Loucy (cell line): ENCODE results near the gene ASB1.

ENCODE experiments used
- H2AFZ ChIP-seq: fragments of 200-600 bp; sonication (generic); 2 replicates; pipeline ENCODE4 v1.6.0; 2016; ENCODE audit warnings: antibody characterized with exemption, mild to moderate bottlenecking, low read length, moderate library complexity
- H3F3A ChIP-seq: fragments of 200-600 bp; 2 replicates; pipeline ENCODE4 v1.6.0; 2016; ENCODE audit warnings: antibody characterized with exemption, low read depth, mild to moderate bottlenecking
- H3K27me3 ChIP-seq: fragments of 200-600 bp; sonication (generic); 2 replicates; pipeline ENCODE4 v1.6.1; 2014; ENCODE audit warnings: low read length, mild to moderate bottlenecking; ENCODE audit not compliant: insufficient read depth, poor library complexity, severe bottlenecking
- H3K36me3 ChIP-seq: fragments of 200-600 bp; sonication (generic); 2 replicates; pipeline ENCODE4 v1.6.1; 2016; ENCODE audit warnings: low read length; ENCODE audit not compliant: insufficient read depth
- H3K4me1 ChIP-seq: fragments of 200-600 bp; sonication (generic); 2 replicates; pipeline ENCODE4 v1.5.1; 2014; ENCODE audit warnings: low read length, mild to moderate bottlenecking; ENCODE audit not compliant: insufficient read depth, poor library complexity, severe bottlenecking
- H3K4me2 ChIP-seq: fragments of 200-600 bp; sonication (generic); 2 replicates; pipeline ENCODE4 v1.6.0; 2014; ENCODE audit warnings: antibody characterized with exemption, low read length, low read depth, mild to moderate bottlenecking; ENCODE audit not compliant: poor library complexity, severe bottlenecking
- H3K4me3 ChIP-seq: fragments of 200-600 bp; sonication (generic); 2 replicates; pipeline ENCODE4 v1.5.1; 2014; ENCODE audit warnings: low read length, mild to moderate bottlenecking, mixed read lengths; ENCODE audit not compliant: poor library complexity, severe bottlenecking
- H3K79me2 ChIP-seq: fragments of 200-600 bp; sonication (generic); 2 replicates; pipeline ENCODE4 v1.6.1; 2014; ENCODE audit warnings: low read length; ENCODE audit not compliant: insufficient read depth
- H3K9ac ChIP-seq: fragments of 200-600 bp; sonication (generic); 2 replicates; pipeline ENCODE4 v1.6.0; 2014; ENCODE audit warnings: mild to moderate bottlenecking, low read depth, low read length, moderate library complexity; ENCODE audit not compliant: poor library complexity, severe bottlenecking
- H3K9me2 ChIP-seq: fragments of 200-600 bp; sonication (generic); replicated peaks from 2 replicates; pipeline ENCODE4 v1.6.1; 2016; ENCODE audit warnings: low read depth, low read length, mixed read lengths
- H3K9me3 ChIP-seq: fragments of 200-600 bp; sonication (generic); 2 replicates; pipeline ENCODE4 v1.6.1; 2014; ENCODE audit warnings: mild to moderate bottlenecking, antibody characterized with exemption, low read length, low read depth; ENCODE audit not compliant: insufficient read depth
- H4K20me1 ChIP-seq: fragments of 200-600 bp; sonication (generic); 2 replicates; pipeline ENCODE4 v1.6.0; 2014; ENCODE audit warnings: antibody characterized with exemption, low read length, mild to moderate bottlenecking; ENCODE audit not compliant: insufficient read depth, poor library complexity, severe bottlenecking
- EZH2phosphoT487 ChIP-seq: fragments of 200-600 bp; IDR thresholded peaks from 2 replicates; pipeline ENCODE4 v1.6.1; 2018; ENCODE audit warnings: antibody characterized with exemption, mild to moderate bottlenecking, moderate library complexity, borderline replicate concordance
- TF ChIP-seq, protein P1 (sequence below): fragments of 200-600 bp; sonication (generic); conservative IDR thresholded peaks from 2 replicates; pipeline ENCODE4 v1.5.1; 2014; ENCODE audit warnings: mild to moderate bottlenecking, antibody characterized with exemption, low read length

ASB1 gene

DNA sequence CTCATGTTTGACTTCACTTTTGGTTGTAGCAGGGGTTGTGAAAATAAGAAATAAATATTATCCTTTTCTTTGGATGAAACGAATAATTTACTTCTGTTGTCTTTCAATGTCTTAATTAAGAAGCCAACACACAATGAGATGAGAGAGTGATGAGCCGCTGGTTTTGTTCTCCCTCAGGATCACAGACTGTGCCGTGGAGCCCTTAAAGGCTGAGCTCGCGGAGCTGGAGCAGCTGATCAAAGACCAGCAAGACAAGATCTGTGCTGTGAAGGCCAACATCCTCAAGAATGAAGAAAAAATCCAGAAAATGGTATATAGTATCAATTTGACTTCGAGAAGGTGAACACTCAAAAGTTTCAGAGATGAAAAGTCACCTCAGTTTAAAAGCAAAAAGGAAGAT is 28.1 kb upstream of the ASB1 start:
- Histone ChIP-seq H3K36me3 (no peaks in the 10 kb centered on the region), H3K4me1 (peaks cover 23% of the 10 kb centered on the region), H3K27me3 (no peaks in the 10 kb centered on the region), H3F3A (0 out of 2 replicates have a peak, but pooled peaks cover 4% of the 10 kb centered on the region), H3K9ac (no peak overlapping the region), H3K4me2 (no peak overlapping the region), H3K79me2 (no peaks in the 10 kb centered on the region), H2AFZ (no peak overlapping the region), H4K20me1 (no peaks in the 10 kb centered on the region), H3K4me3 (no peak overlapping the region), H3K9me2 (no peaks in the 10 kb centered on the region), H3K9me3 (no peaks in the 10 kb centered on the region)
- TF ChIP-seq EZH2phosphoT487, result no peak
- TF ChIP-seq, protein P1, sequence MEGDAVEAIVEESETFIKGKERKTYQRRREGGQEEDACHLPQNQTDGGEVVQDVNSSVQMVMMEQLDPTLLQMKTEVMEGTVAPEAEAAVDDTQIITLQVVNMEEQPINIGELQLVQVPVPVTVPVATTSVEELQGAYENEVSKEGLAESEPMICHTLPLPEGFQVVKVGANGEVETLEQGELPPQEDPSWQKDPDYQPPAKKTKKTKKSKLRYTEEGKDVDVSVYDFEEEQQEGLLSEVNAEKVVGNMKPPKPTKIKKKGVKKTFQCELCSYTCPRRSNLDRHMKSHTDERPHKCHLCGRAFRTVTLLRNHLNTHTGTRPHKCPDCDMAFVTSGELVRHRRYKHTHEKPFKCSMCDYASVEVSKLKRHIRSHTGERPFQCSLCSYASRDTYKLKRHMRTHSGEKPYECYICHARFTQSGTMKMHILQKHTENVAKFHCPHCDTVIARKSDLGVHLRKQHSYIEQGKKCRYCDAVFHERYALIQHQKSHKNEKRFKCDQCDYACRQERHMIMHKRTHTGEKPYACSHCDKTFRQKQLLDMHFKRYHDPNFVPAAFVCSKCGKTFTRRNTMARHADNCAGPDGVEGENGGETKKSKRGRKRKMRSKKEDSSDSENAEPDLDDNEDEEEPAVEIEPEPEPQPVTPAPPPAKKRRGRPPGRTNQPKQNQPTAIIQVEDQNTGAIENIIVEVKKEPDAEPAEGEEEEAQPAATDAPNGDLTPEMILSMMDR, result no peak

DNA sequence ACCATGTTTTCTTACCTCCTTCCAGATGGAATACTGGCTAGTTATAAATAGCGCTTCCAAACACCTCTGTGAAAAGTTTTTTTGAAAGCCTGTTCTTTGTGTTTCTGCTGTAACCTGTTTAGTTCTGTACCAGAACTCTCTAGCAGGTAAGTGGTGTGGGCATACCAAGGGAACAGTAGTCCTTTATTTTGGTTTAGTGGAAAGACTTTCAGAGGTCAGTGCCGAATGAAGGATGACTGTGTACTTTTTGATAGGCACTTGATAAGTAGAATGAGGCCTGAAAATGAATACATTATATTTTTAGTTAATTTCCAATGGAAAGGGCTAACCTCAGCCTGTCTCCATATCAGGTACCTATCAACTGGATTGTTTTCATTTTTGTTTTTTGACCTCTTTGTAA is 27.6 kb upstream of the ASB1 start:
- Histone ChIP-seq H4K20me1 (no peaks in the 10 kb centered on the region), H3K4me1 (peaks cover 23% of the 10 kb centered on the region), H3K4me3 (no peak overlapping the region), H2AFZ (no peak overlapping the region), H3K27me3 (no peaks in the 10 kb centered on the region), H3K9me3 (no peaks in the 10 kb centered on the region), H3K36me3 (no peaks in the 10 kb centered on the region), H3K9ac (no peak overlapping the region), H3K4me2 (no peak overlapping the region), H3F3A (0 out of 2 replicates have a peak, but pooled peaks cover 4% of the 10 kb centered on the region), H3K79me2 (no peaks in the 10 kb centered on the region), H3K9me2 (no peaks in the 10 kb centered on the region)
- no peak for TF ChIP-seq EZH2phosphoT487
- TF ChIP-seq, protein P1, result no peak

DNA sequence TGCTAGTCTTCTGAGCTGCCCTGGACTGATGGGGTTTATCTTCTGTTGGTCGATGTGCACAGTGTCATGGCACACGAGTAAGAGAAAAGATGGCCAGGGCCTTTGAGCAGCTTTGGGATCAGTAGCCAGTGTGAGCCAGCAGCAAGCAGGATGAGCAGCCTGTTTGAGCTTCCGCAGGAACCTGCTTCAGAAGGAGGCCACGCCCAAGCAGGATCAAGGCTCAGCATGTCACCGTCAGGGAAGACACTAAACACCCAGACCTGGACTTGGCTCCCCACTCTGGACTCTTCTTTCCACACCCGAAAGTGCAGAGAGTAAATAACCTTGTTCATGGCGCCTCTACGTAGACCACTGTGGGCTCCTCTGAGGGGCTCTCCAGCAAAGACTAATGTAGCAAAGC is 25.2 kb upstream of the ASB1 start:
- no peak overlapping the region for H2AFZ ChIP-seq
- H3K4me2 ChIP-seq, result no peak overlapping the region
- H3K36me3 ChIP-seq, result no peaks in the 10 kb centered on the region
- no peaks in the 10 kb centered on the region for H3K27me3 ChIP-seq
- H3K4me3 ChIP-seq, result no peak overlapping the region
- H3K4me1 ChIP-seq, result peaks cover 29% of the 10 kb centered on the region
- no peak overlapping the region for H3K9ac ChIP-seq
- H3F3A ChIP-seq, result 0 out of 2 replicates have a peak, but pooled peaks cover 4% of the 10 kb centered on the region
- no peaks in the 10 kb centered on the region for H3K9me2 ChIP-seq
- H3K79me2 ChIP-seq, result no peaks in the 10 kb centered on the region
- TF ChIP-seq, protein P1, result no peak
- no peak for TF ChIP-seq EZH2phosphoT487
- H3K9me3 ChIP-seq, result no peaks in the 10 kb centered on the region
- no peaks in the 10 kb centered on the region for H4K20me1 ChIP-seq
